Central memory CD8-positive, alpha-beta T cell (primary cell): ENCODE measurements around the gene SPACA6.

Experiments used
- ATAC-seq: fragments of 150-1000 bp; cut with Tn5 transposase; replicated peaks from 2 replicates; pipeline ENCODE4 v1.10.0; 2022; ENCODE audit warnings: mild to moderate bottlenecking, moderate FRiP score, moderate number of reproducible peaks; ENCODE audit not compliant: poor library complexity, severe bottlenecking; ENCODE audit errors: extremely low read depth
- DNase-seq, 2 donors: peaks; one replicate each; pipeline ENCODE4 v3.0.0; 2021; ENCODE audit warnings: low spot score in 2 of 2
- H3K27ac Mint-ChIP-seq: one replicate; pipeline ENCODE4 v1.8.0; 2022; ENCODE audit warnings: low read depth, mild to moderate bottlenecking, moderate library complexity, mixed read lengths
- H3K27me3 Mint-ChIP-seq: one replicate; pipeline ENCODE4 v1.8.0; 2022; ENCODE audit warnings: mixed read lengths
- H3K36me3 Mint-ChIP-seq: one replicate; pipeline ENCODE4 v1.8.0; 2022; ENCODE audit warnings: mild to moderate bottlenecking, moderate library complexity, mixed read lengths; ENCODE audit not compliant: insufficient read depth
- H3K4me1 Mint-ChIP-seq: one replicate; pipeline ENCODE4 v1.8.0; 2022; ENCODE audit warnings: mixed read lengths
- H3K4me3 Mint-ChIP-seq: one replicate; pipeline ENCODE4 v1.8.0; 2022; ENCODE audit warnings: mild to moderate bottlenecking, moderate library complexity, mixed read lengths
- H3K9me3 Mint-ChIP-seq: one replicate; pipeline ENCODE4 v1.8.0; 2022; ENCODE audit warnings: mixed read lengths

Gene SPACA6

GRCh38 chr19:51691584-51692428, 1.3 kb upstream of the SPACA6 start:
- Mint-ChIP-seq H3K9me3 (no peaks in the 10 kb centered on the region), H3K27me3 (peaks cover 58% of the 10 kb centered on the region), H3K27ac (peak overlapping the region; percentile 66), H3K36me3 (peaks cover 3% of the 10 kb centered on the region), H3K4me1 (peaks cover 7% of the 10 kb centered on the region), H3K4me3 (peak overlapping the region; percentile 48)
- ATAC-seq (no peak), DNase-seq (no peak)

GRCh38 chr19:51692468-51692867, 662 bp upstream of the SPACA6 start:
- ATAC-seq (no peak), DNase-seq (no peak)
- H3K4me1 Mint-ChIP-seq = peaks cover 7% of the 10 kb centered on the region
- no peak overlapping the region for H3K4me3 Mint-ChIP-seq
- H3K9me3 Mint-ChIP-seq = no peaks in the 10 kb centered on the region
- peaks cover 3% of the 10 kb centered on the region for H3K36me3 Mint-ChIP-seq
- H3K27me3 Mint-ChIP-seq = peaks cover 52% of the 10 kb centered on the region
- no peak overlapping the region for H3K27ac Mint-ChIP-seq

- ATAC-seq (no peak), DNase-seq (no peak)
- H3K27ac Mint-ChIP-seq = no peak overlapping the region
- H3K36me3 Mint-ChIP-seq = no peaks in the 10 kb centered on the region
- peaks cover 1% of the 10 kb centered on the region for H3K4me1 Mint-ChIP-seq
- no peak overlapping the region for H3K4me3 Mint-ChIP-seq
- H3K27me3 Mint-ChIP-seq = peaks cover 38% of the 10 kb centered on the region
- H3K9me3 Mint-ChIP-seq = no peaks in the 10 kb centered on the region
Measured at GRCh38 chr19:51693819-51694218, 689 bp downstream of the SPACA6 start.

GRCh38 chr19:51694318-51695085, 1.4 kb downstream of the SPACA6 start:
- H3K36me3 Mint-ChIP-seq = no peaks in the 10 kb centered on the region
- ATAC-seq (no peak), DNase-seq (no peak)
- no peaks in the 10 kb centered on the region for H3K4me1 Mint-ChIP-seq
- no peak overlapping the region for H3K27ac Mint-ChIP-seq
- no peak overlapping the region for H3K4me3 Mint-ChIP-seq
- no peaks in the 10 kb centered on the region for H3K9me3 Mint-ChIP-seq
- H3K27me3 Mint-ChIP-seq = peaks cover 35% of the 10 kb centered on the region

- DNase-seq (no peak), ATAC-seq (no peak)
- peaks cover 35% of the 10 kb centered on the region for H3K27me3 Mint-ChIP-seq
- no peaks in the 10 kb centered on the region for H3K36me3 Mint-ChIP-seq
- no peak overlapping the region for H3K27ac Mint-ChIP-seq
- no peak overlapping the region for H3K4me3 Mint-ChIP-seq
- H3K9me3 Mint-ChIP-seq = no peaks in the 10 kb centered on the region
- no peaks in the 10 kb centered on the region for H3K4me1 Mint-ChIP-seq
Measured at GRCh38 chr19:51695088-51695487, 2.0 kb downstream of the SPACA6 start.

GRCh38 chr19:51695702-51696315, 2.7 kb downstream of the SPACA6 start:
- no peaks in the 10 kb centered on the region for H3K9me3 Mint-ChIP-seq
- H3K4me3 Mint-ChIP-seq = no peak overlapping the region
- no peaks in the 10 kb centered on the region for H3K36me3 Mint-ChIP-seq
- H3K27me3 Mint-ChIP-seq = peaks cover 35% of the 10 kb centered on the region
- H3K27ac Mint-ChIP-seq = no peak overlapping the region
- no peak for ATAC-seq
- no peaks in the 10 kb centered on the region for H3K4me1 Mint-ChIP-seq
- no peak for DNase-seq

- no peak overlapping the region for H3K4me3 Mint-ChIP-seq
- peaks cover 28% of the 10 kb centered on the region for H3K27me3 Mint-ChIP-seq
- no peaks in the 10 kb centered on the region for H3K36me3 Mint-ChIP-seq
- DNase-seq (no peak), ATAC-seq (no peak)
- no peaks in the 10 kb centered on the region for H3K9me3 Mint-ChIP-seq
- no peak overlapping the region for H3K27ac Mint-ChIP-seq
- no peaks in the 10 kb centered on the region for H3K4me1 Mint-ChIP-seq
Measured at GRCh38 chr19:51696606-51697005, 3.5 kb downstream of the SPACA6 start.

- H3K4me1 Mint-ChIP-seq = no peaks in the 10 kb centered on the region
- H3K27ac Mint-ChIP-seq = no peak overlapping the region
- ATAC-seq (no peak), DNase-seq (no peak)
- H3K4me3 Mint-ChIP-seq = no peak overlapping the region
- no peaks in the 10 kb centered on the region for H3K36me3 Mint-ChIP-seq
- H3K27me3 Mint-ChIP-seq = peaks cover 22% of the 10 kb centered on the region
- no peaks in the 10 kb centered on the region for H3K9me3 Mint-ChIP-seq
Measured at GRCh38 chr19:51697169-51697776, 4.1 kb downstream of the SPACA6 start.

GRCh38 chr19:51698296-51698695, 5.2 kb downstream of the SPACA6 start:
- Mint-ChIP-seq H3K4me1 (peaks cover 10% of the 10 kb centered on the region), H3K4me3 (no peak overlapping the region), H3K9me3 (no peaks in the 10 kb centered on the region), H3K36me3 (peaks cover 4% of the 10 kb centered on the region), H3K27ac (no peak overlapping the region), H3K27me3 (peaks cover 12% of the 10 kb centered on the region)
- no peak for DNase-seq
- ATAC-seq = no peak

GRCh38 chr19:51699170-51699569, 6.0 kb downstream of the SPACA6 start:
- H3K4me1 Mint-ChIP-seq = peaks cover 15% of the 10 kb centered on the region
- H3K27me3 Mint-ChIP-seq = peaks cover 6% of the 10 kb centered on the region
- DNase-seq (no peak), ATAC-seq (no peak)
- H3K4me3 Mint-ChIP-seq = no peak overlapping the region
- H3K27ac Mint-ChIP-seq = no peak overlapping the region
- H3K9me3 Mint-ChIP-seq = no peaks in the 10 kb centered on the region
- H3K36me3 Mint-ChIP-seq = peaks cover 4% of the 10 kb centered on the region

GRCh38 chr19:51701468-51702100, 8.5 kb downstream of the SPACA6 start:
- H3K27ac Mint-ChIP-seq = no peak overlapping the region

More at GRCh38 chr19:51701468-51702100, 8.5 kb downstream of the SPACA6 start:
- Mint-ChIP-seq H3K27me3 (no peaks in the 10 kb centered on the region), H3K4me3 (no peak overlapping the region), H3K36me3 (peaks cover 9% of the 10 kb centered on the region), H3K4me1 (peaks cover 33% of the 10 kb centered on the region), H3K9me3 (no peaks in the 10 kb centered on the region)
- ATAC-seq = no peak
- DNase-seq = no peak
